ENCODE measurements around the gene IGF1R. TPM values are rescaled to one million over a fixed set of nuclear protein-coding genes. Genes with fewer than 3 reads are reported as not detected.

IGF1R gene
- total RNA-seq, 1 experiment from 2014 or later: 3.8 TPM

- Histone ChIP-seq H2AFZ (ENCODE audit: low read length) (peak overlapping the region; percentile 83), H3K79me2 (ENCODE audit: low read length) (peaks cover 23% of the 10 kb centered on the region), H3K9me2 (replicated peaks; ENCODE audit: low read length) (no peaks in the 10 kb centered on the region), H3K36me3 (ENCODE audit: low read depth, low read length) (no peaks in the 10 kb centered on the region), H3F3A (ENCODE audit: low read length, unreplicated experiment) (no peaks in the 10 kb centered on the region), H3K4me1 (ENCODE audit: insufficient read depth, low read length) (no peaks in the 10 kb centered on the region), H4K20me1 (ENCODE audit: low read length) (no peaks in the 10 kb centered on the region), H3K9ac (ENCODE audit: low read length) (no peak overlapping the region), H3K4me2 (ENCODE audit: low read length) (peak overlapping the region; percentile 92), H3K4me3 (ENCODE audit: low read length) (peak overlapping the region; percentile 84), H3K9me3 (ENCODE audit: low read length) (no peaks in the 10 kb centered on the region), H3K27me3 (ENCODE audit: low read length) (peaks cover 75% of the 10 kb centered on the region), H3K27ac (ENCODE audit: low read length) (no peak overlapping the region)
- ChIA-PET CTCF (interaction anchor here (0.5 to 1.0 kb wide), 3 partner anchors 9 to 205 kb away, joined by 3 to 5 read pairs (median 4); no protein-coding TSS in a partner anchor), POLR2A (ENCODE audit: unreplicated experiment) (interaction anchor here (0.6 kb wide), 1 partner anchor 50 kb away, joined by 3 read pairs; no protein-coding TSS in a partner anchor)
- ATAC-seq: no peak
- TF ChIP-seq, protein P1, sequence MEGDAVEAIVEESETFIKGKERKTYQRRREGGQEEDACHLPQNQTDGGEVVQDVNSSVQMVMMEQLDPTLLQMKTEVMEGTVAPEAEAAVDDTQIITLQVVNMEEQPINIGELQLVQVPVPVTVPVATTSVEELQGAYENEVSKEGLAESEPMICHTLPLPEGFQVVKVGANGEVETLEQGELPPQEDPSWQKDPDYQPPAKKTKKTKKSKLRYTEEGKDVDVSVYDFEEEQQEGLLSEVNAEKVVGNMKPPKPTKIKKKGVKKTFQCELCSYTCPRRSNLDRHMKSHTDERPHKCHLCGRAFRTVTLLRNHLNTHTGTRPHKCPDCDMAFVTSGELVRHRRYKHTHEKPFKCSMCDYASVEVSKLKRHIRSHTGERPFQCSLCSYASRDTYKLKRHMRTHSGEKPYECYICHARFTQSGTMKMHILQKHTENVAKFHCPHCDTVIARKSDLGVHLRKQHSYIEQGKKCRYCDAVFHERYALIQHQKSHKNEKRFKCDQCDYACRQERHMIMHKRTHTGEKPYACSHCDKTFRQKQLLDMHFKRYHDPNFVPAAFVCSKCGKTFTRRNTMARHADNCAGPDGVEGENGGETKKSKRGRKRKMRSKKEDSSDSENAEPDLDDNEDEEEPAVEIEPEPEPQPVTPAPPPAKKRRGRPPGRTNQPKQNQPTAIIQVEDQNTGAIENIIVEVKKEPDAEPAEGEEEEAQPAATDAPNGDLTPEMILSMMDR (conservative IDR thresholded peaks at IDR 0.05; ENCODE audit: low read depth, low read length): no peak
- TF ChIP-seq EZH2phosphoT487 (IDR thresholded peaks at IDR 0.05; ENCODE audit: borderline replicate concordance, low read length) (no peak), EZH2 (IDR thresholded peaks at IDR 0.05; ENCODE audit: low read length, unreplicated experiment) (no peak)
- BruUV-seq (replicated peaks): no TSS peak
- DNase-seq: no peak
- intact Hi-C loops (cut with micrococcal nuclease): loop anchor here (5.0 kb wide), 2 partner anchors 129 to 204 kb away; no protein-coding TSS in a partner anchor
Observed at GRCh38 chr15:98646546-98647025, 1.8 kb upstream of the IGF1R start.

DNA sequence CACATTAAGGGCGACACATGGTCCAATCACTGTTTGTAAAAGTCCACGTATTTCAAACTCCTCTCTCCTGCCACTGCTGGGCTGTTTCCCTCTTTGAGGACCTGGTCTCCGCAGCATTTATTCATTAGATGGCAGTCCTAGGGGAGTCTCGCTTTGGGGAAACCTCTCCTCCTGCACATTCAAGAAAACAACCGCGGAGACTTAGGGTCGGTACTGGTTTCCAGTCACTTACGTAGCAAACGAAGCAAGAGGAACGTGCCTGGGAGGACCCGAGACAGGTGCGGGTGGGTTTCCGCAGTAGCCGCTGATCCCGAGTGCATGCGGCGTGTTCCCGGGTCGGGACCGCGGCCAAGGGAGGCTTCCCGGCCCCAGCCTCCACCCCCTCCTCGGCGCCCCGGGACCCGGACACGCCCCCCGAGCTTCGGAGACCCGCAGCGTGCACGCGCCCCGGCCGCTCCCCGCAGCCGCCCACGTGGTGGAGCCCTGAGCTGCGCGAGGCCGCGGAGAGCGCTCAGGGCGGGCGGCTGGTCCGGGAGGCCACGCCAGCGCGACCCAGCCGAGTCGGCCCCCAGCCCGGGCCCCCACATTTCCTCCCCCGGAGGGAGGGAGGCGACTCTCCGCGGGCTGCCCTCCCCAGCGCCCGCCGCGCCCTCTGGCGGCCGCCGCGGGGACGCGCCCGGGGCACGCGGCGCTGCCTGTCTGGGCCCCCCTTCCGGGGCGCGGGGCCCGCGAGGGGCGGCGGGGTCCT lies 1.1 kb upstream of the IGF1R start:
- H3K79me2 ChIP-seq (ENCODE audit: low read length): peaks cover 29% of the 10 kb centered on the region
- no peaks in the 10 kb centered on the region for H3K9me3 ChIP-seq (ENCODE audit: low read length)
- peak overlapping the region; percentile 84 for H3K4me3 ChIP-seq (ENCODE audit: low read length)
- no TSS peak for BruUV-seq (replicated peaks)
- H3K9ac ChIP-seq (ENCODE audit: low read length): peak overlapping the region; percentile 65
- H3K9me2 ChIP-seq (replicated peaks; ENCODE audit: low read length): no peaks in the 10 kb centered on the region
- H3K4me1 ChIP-seq (ENCODE audit: insufficient read depth, low read length): no peaks in the 10 kb centered on the region
- H3F3A ChIP-seq (ENCODE audit: low read length, unreplicated experiment): no peaks in the 10 kb centered on the region
- H3K36me3 ChIP-seq (ENCODE audit: low read depth, low read length): no peaks in the 10 kb centered on the region
- H4K20me1 ChIP-seq (ENCODE audit: low read length): no peaks in the 10 kb centered on the region
- intact Hi-C loops (cut with micrococcal nuclease): loop anchor here (5.0 kb wide), 2 partner anchors 130 to 205 kb away; no protein-coding TSS in a partner anchor
- ChIA-PET CTCF (interaction anchor here (0.5 to 1.0 kb wide), 3 partner anchors 8 to 204 kb away, joined by 3 to 5 read pairs (median 4); no protein-coding TSS in a partner anchor), POLR2A (ENCODE audit: unreplicated experiment) (interaction anchor here (0.6 kb wide), 1 partner anchor 50 kb away, joined by 3 read pairs; no protein-coding TSS in a partner anchor)
- H2AFZ ChIP-seq (ENCODE audit: low read length): peak overlapping the region; percentile 83
- DNase-seq (peak; percentile 39), ATAC-seq (peak; percentile 29)
- no peak overlapping the region for H3K27ac ChIP-seq (ENCODE audit: low read length)
- H3K27me3 ChIP-seq (ENCODE audit: low read length): peaks cover 75% of the 10 kb centered on the region
- H3K4me2 ChIP-seq (ENCODE audit: low read length): peak overlapping the region; percentile 92
- no peak for TF ChIP-seq EZH2 (IDR thresholded peaks at IDR 0.05; ENCODE audit: low read length, unreplicated experiment)
- TF ChIP-seq, protein P1 (conservative IDR thresholded peaks at IDR 0.05; ENCODE audit: low read depth, low read length): no peak; the same call in 1 of the 2 replicates
- no peak for TF ChIP-seq EZH2phosphoT487 (IDR thresholded peaks at IDR 0.05; ENCODE audit: borderline replicate concordance, low read length)
